GM12878 (cell line): Measurements from ENCODE around the gene PLD5. TPM values are rescaled to one million over a fixed set of nuclear protein-coding genes. Genes with fewer than 3 reads are reported as not detected.

Experiments used
- ATAC-seq: fragments of 200-7000 bp; cut with Tn5 transposase; 3 replicates; pipeline ENCODE4 v1.9.1; 2020; ENCODE audit warnings: mild to moderate bottlenecking, moderate library complexity
- BruUV-seq: library from RNA; stranded (reverse); fragments of 400-500 nt; replicated peaks from 2 replicates; lab custom pipeline; 2021; lab: Mats Ljungman, UMichigan
- CTCF ChIA-PET: fragments of 300-600 bp; sonication (Branson Sonifier 250); formaldehyde crosslinking; extraction: SDS; loops from one replicate; lab custom pipeline; 2021; ENCODE audit warnings: inconsistent platforms; lab: Yijun Ruan, JAX
- POLR2A ChIA-PET: fragments of 350-600 bp; formaldehyde crosslinking; extraction: SDS; loops from one replicate; lab custom pipeline; 2021; ENCODE audit warnings: inconsistent platforms; lab: Charles Lee
- RAD21 ChIA-PET: fragments of 300-600 bp; sonication (Branson Sonifier 250); formaldehyde crosslinking; loops from one replicate; lab custom pipeline; 2023; ENCODE audit warnings: antibody characterized with exemption; ENCODE audit not compliant: unreplicated experiment; lab: Charles Lee
- SMC1A ChIA-PET: fragments of 300-600 bp; sonication (Branson Sonifier 250); formaldehyde crosslinking; loops from one replicate; lab custom pipeline; 2023; ENCODE audit not compliant: unreplicated experiment, uncharacterized antibody; lab: Charles Lee
- DNase-seq: peaks from one replicate; pipeline ENCODE4 v3.0.0-alpha.2; 2011; ENCODE audit warnings: low read depth, low spot score
- FAIRE-seq: peaks from 3 replicates; lab custom pipeline; 2011; peaks lifted over from hg19 to GRCh38; lab: Jason Lieb, UNC
- H2AFZ ChIP-seq: 2 replicates; pipeline ENCODE4 v1.6.0; 2011; ENCODE audit warnings: low read depth, low read length, control low read depth; ENCODE audit not compliant: control insufficient read depth
- H3K27ac ChIP-seq: 2 replicates; pipeline ENCODE4 v1.5.1; 2011; ENCODE audit warnings: control low read depth; ENCODE audit not compliant: control insufficient read depth, insufficient read depth
- H3K27me3 ChIP-seq, 2 experiments: replicated peaks in 1 of 2; 2 replicates each; pipeline versions ENCODE4 v1.6.0 to v1.6.1; 2011; ENCODE audit warnings: low read length in 1 of 2; ENCODE audit not compliant: control insufficient read depth in 2 of 2, insufficient read depth in 2 of 2
- H3K36me3 ChIP-seq, 2 experiments: 2 replicates each; pipeline ENCODE4 v1.5.1; 2011; ENCODE audit warnings: low read length in 1 of 2; ENCODE audit not compliant: control insufficient read depth in 2 of 2, insufficient read depth in 2 of 2
- H3K4me1 ChIP-seq: 2 replicates; pipeline ENCODE4 v1.6.1; 2011; ENCODE audit warnings: mild to moderate bottlenecking, low read length, moderate library complexity, mixed read lengths; ENCODE audit not compliant: control insufficient read depth, insufficient read depth
- H3K4me2 ChIP-seq: 2 replicates; pipeline ENCODE4 v1.6.0; 2011; ENCODE audit warnings: control low read depth; ENCODE audit not compliant: control insufficient read depth, insufficient read depth
- H3K4me3 ChIP-seq: fragments of 200-600 bp; sonication (generic); 2 replicates; pipeline ENCODE4 v1.5.1; 2016
- H3K79me2 ChIP-seq: 2 replicates; pipeline ENCODE4 v1.6.0; 2011; ENCODE audit warnings: low read length; ENCODE audit not compliant: control insufficient read depth, insufficient read depth
- H3K9ac ChIP-seq: 2 replicates; pipeline ENCODE4 v1.8.0; 2011; ENCODE audit warnings: low read length, control low read depth, mixed read lengths; ENCODE audit not compliant: control insufficient read depth, insufficient read depth
- H3K9me3 ChIP-seq: replicated peaks from 3 replicates; pipeline ENCODE4 v1.5.1; 2011; ENCODE audit warnings: mild to moderate bottlenecking, low read length; ENCODE audit not compliant: control insufficient read depth, insufficient read depth
- H4K20me1 ChIP-seq: 2 replicates; pipeline ENCODE4 v1.6.0; 2011; ENCODE audit not compliant: control insufficient read depth, insufficient read depth
- ATF7 ChIP-seq: fragments of 450-650 bp; IDR thresholded peaks from 2 replicates; pipeline ENCODE4 v1.6.1; 2016; ENCODE audit warnings: low read depth, mild to moderate bottlenecking
- CBFB ChIP-seq: IDR thresholded peaks from 2 replicates; pipeline ENCODE4 v1.6.1; 2016; ENCODE audit warnings: antibody characterized with exemption, low read depth
- MEF2B ChIP-seq: fragments of 450-650 bp; IDR thresholded peaks from 2 replicates; pipeline ENCODE4 v1.6.1; 2018; ENCODE audit warnings: mild to moderate bottlenecking, moderate library complexity; ENCODE audit not compliant: partially characterized antibody, poor library complexity, severe bottlenecking
- ZBTB4 ChIP-seq: fragments of 450-650 bp; formaldehyde crosslinking; IDR thresholded peaks from 2 replicates; pipeline ENCODE4 v1.4.0; 2022; ENCODE audit warnings: mild to moderate bottlenecking, moderate library complexity
- WGBS: methylation state at CpG from one replicate; pipeline ENCODE4 v1.1.6; 2016; ENCODE audit warnings: low lambda C conversion rate; ENCODE audit not compliant: insufficient replicate concordance, insufficient coverage; ENCODE audit errors: missing lambda C conversion rate; 5-methylcytosine and 5-hydroxymethylcytosine counted together
- in situ Hi-C: fragments of 300-500 bp; cut with MboI; formaldehyde crosslinking; loops from 9 replicates; pipeline ENCODE4 v1.14.3; 2018; ENCODE audit warnings: mixed read lengths
- intact Hi-C: fragments of 100-400 bp; cut with micrococcal nuclease; formaldehyde crosslinking; loops from one replicate; pipeline ENCODE4 v1.14.2; 2022; ENCODE audit not compliant: unreplicated experiment
- polyA plus RNA-seq, 11 experiments: library from polyadenylated mRNA; depleted of rRNA in 4 of 11; unstranded in 6 of 11; stranded (reverse) in 5 of 11; fragments of >200 nt; fragmentation: Nextera tagmentation in 4 of 11; fragmentation: Illumina TruSeq in 1 of 11; extraction: Ambion mirVana in 4 of 11; extraction: Trizol in 1 of 11; gene quantifications; 1 replicate in 1 of 11; 2 replicates in 10 of 11; pipeline versions ENCODE4 v1.2.1 to v1.2.3, GENCODE V29; 2011 to 2016; ENCODE audit warnings: inconsistent platforms in 2 of 11, missing spikeins in 2 of 11, low read depth in 1 of 11
- total RNA-seq, 4 experiments: library from RNA; depleted of rRNA in 3 of 4; stranded (reverse); fragments of >200 nt in 3 of 4; fragmentation: Illumina TruSeq in 1 of 4; extraction: Trizol in 1 of 4; gene quantifications; 2 replicates each; pipeline versions ENCODE4 v1.2.1 to v1.2.3, GENCODE V29; 2013 to 2021

Gene PLD5
- total and polyA plus RNA-seq, 10 of the 15 experiments (the other 5 are each of a cell fraction or from before 2014, with no cell fraction given), result not detected

GRCh38 chr1:242239398-242239797, 285.1 kb downstream of the PLD5 start:
- H3K4me2 ChIP-seq, result no peak overlapping the region
- ChIA-PET CTCF (no interaction called here), RAD21 (no interaction called here), SMC1A (interaction anchor here (0.7 kb wide), 1 partner anchor 10 kb away, joined by 3 read pairs; no protein-coding TSS in a partner anchor), POLR2A (no interaction called here)
- TF ChIP-seq ATF7 (no peak), CBFB (no peak), ZBTB4 (CRISPR knock-in tag) (no peak), MEF2B (no peak)
- H3K79me2 ChIP-seq, result no peaks in the 10 kb centered on the region
- ATAC-seq (no peak), FAIRE-seq (no peak), DNase-seq (no peak)
- H2AFZ ChIP-seq, result no peak overlapping the region
- intact Hi-C loops (no loop called here), in situ Hi-C loops (no loop called here)
- no peak overlapping the region for H3K4me3 ChIP-seq
- no peaks in the 10 kb centered on the region for H3K9me3 ChIP-seq
- H3K36me3 ChIP-seq, result no peaks in the 10 kb centered on the region
- no TSS peak for BruUV-seq
- 86% methylated on average over 7 of the region's 7 CpGs for WGBS
- H3K4me1 ChIP-seq, result no peaks in the 10 kb centered on the region
- H3K27me3 ChIP-seq, result no peaks in the 10 kb centered on the region; a peak in 1 of 4 replicates
- no peak overlapping the region for H3K27ac ChIP-seq
- H3K9ac ChIP-seq, result no peak overlapping the region
- H4K20me1 ChIP-seq, result no peaks in the 10 kb centered on the region
